Renal pelvis (tissue), 12 donors: ENCODE results near the gene DMAP1. TPM values are rescaled to one million over a fixed set of nuclear protein-coding genes. Genes with fewer than 3 reads are reported as not detected.
A peak's percentile ranks its signal among the peaks of the same experiment; 100 is the strongest.
"Not testable (repeated sequence)": the region's sequence is repeated elsewhere in the genome, so short reads cannot be mapped to it uniquely, and the experiment has no call there.

ENCODE experiments used
- DNase-seq: peaks from one replicate; pipeline ENCODE4 v3.0.0-alpha.2; 2013
- long read RNA-seq, 16 experiments: transcript quantifications; one replicate each; lab custom pipeline, GENCODE V29; 2026
- polyA plus RNA-seq, 3 donors: library from polyadenylated mRNA; unstranded; fragments of 120-200 nt; gene quantifications; one replicate each; pipeline ENCODE4 v1.2.1, GENCODE V29; 2013; ENCODE audit not compliant: insufficient read length in 3 of 3

The DMAP1 gene
- polyA plus RNA-seq = 10 to 100 TPM; 58.3 to 77.0 (median 76.8) TPM
- long read RNA-seq, donor 1, full-length matches to known transcripts = 12 of 135 reads
- long read RNA-seq, donor 1, partial matches to known transcripts = 123 of 135 reads
- long read RNA-seq, donor 1, other reads (novel, unspliced or antisense) = 0 of 135 reads
- long read RNA-seq, donor 2, full-length matches to known transcripts = 16 of 169 reads
- long read RNA-seq, donor 2, partial matches to known transcripts = 115 of 169 reads
- long read RNA-seq, donor 2, other reads (novel, unspliced or antisense) = 38 of 169 reads
- long read RNA-seq, donor 3, full-length matches to known transcripts = 8 of 91 reads
- long read RNA-seq, donor 3, partial matches to known transcripts = 73 of 91 reads
- long read RNA-seq, donor 3, other reads (novel, unspliced or antisense) = 10 of 91 reads
- long read RNA-seq, donor 4, full-length matches to known transcripts = 16 of 162 reads
- long read RNA-seq, donor 4, partial matches to known transcripts = 141 of 162 reads
- long read RNA-seq, donor 4, other reads (novel, unspliced or antisense) = 5 of 162 reads
- long read RNA-seq, donor 5, full-length matches to known transcripts = 10 of 10 reads
- long read RNA-seq, donor 5, partial matches to known transcripts = 0 of 10 reads
- long read RNA-seq, donor 5, other reads (novel, unspliced or antisense) = 0 of 10 reads
- long read RNA-seq, donor 6, full-length matches to known transcripts = 12 of 120 reads
- long read RNA-seq, donor 6, partial matches to known transcripts = 101 of 120 reads
- long read RNA-seq, donor 6, other reads (novel, unspliced or antisense) = 7 of 120 reads
- long read RNA-seq, donor 7, full-length matches to known transcripts = 13 of 100 reads
- long read RNA-seq, donor 7, partial matches to known transcripts = 87 of 100 reads
- long read RNA-seq, donor 7, other reads (novel, unspliced or antisense) = 0 of 100 reads
- long read RNA-seq, donor 8, full-length matches to known transcripts = 5 of 41 reads
- long read RNA-seq, donor 8, partial matches to known transcripts = 36 of 41 reads
- long read RNA-seq, donor 8, other reads (novel, unspliced or antisense) = 0 of 41 reads
- long read RNA-seq, donor 9, full-length matches to known transcripts = 15 of 180 reads
- long read RNA-seq, donor 9, partial matches to known transcripts = 145 of 180 reads
- long read RNA-seq, donor 9, other reads (novel, unspliced or antisense) = 20 of 180 reads
- long read RNA-seq, donor 10, full-length matches to known transcripts = 12 of 122 reads
- long read RNA-seq, donor 10, partial matches to known transcripts = 95 of 122 reads
- long read RNA-seq, donor 10, other reads (novel, unspliced or antisense) = 15 of 122 reads
- long read RNA-seq, donor 11, full-length matches to known transcripts = 12 of 69 reads
- long read RNA-seq, donor 11, partial matches to known transcripts = 57 of 69 reads
- long read RNA-seq, donor 11, other reads (novel, unspliced or antisense) = 0 of 69 reads
- long read RNA-seq, donor 12, full-length matches to known transcripts = 23 of 219 reads
- long read RNA-seq, donor 12, partial matches to known transcripts = 180 of 219 reads
- long read RNA-seq, donor 12, other reads (novel, unspliced or antisense) = 16 of 219 reads
- long read RNA-seq, donor 13, full-length matches to known transcripts = 9 of 76 reads
- long read RNA-seq, donor 13, partial matches to known transcripts = 56 of 76 reads
- long read RNA-seq, donor 13, other reads (novel, unspliced or antisense) = 11 of 76 reads
- long read RNA-seq, donor 14 = 0 reads
- long read RNA-seq, donor 15, full-length matches to known transcripts = 21 of 243 reads
- long read RNA-seq, donor 15, partial matches to known transcripts = 195 of 243 reads
- long read RNA-seq, donor 15, other reads (novel, unspliced or antisense) = 27 of 243 reads
- long read RNA-seq, donor 16, full-length matches to known transcripts = 25 of 175 reads
- long read RNA-seq, donor 16, partial matches to known transcripts = 136 of 175 reads
- long read RNA-seq, donor 16, other reads (novel, unspliced or antisense) = 14 of 175 reads

GRCh38 chr1:44213222-44214112, at the start of gene DMAP1:
Gene DMAP1, plus strand, starts transcription at chr1:44213471. Its CDS starts 283 bp downstream, at chr1:44213754.
- peak; percentile 76 for DNase-seq

GRCh38 chr1:44168520-44169098, 44.7 kb upstream of the DMAP1 start:
- no peak for DNase-seq

GRCh38 chr1:44170281-44170823, 42.9 kb upstream of the DMAP1 start:
- DNase-seq = no peak

- no peak for DNase-seq
These were observed 38.6 kb upstream of the DMAP1 start for GRCh38 chr1:44174630-44175029.

GRCh38 chr1:44200336-44200735, 12.9 kb upstream of the DMAP1 start:
- DNase-seq = no peak

GRCh38 chr1:44206545-44206944, 6.7 kb upstream of the DMAP1 start:
- not testable (repeated sequence) for DNase-seq

GRCh38 chr1:44208226-44208625, 5.0 kb upstream of the DMAP1 start:
- DNase-seq = peak; percentile 19

GRCh38 chr1:44210595-44210994, 2.7 kb upstream of the DMAP1 start:
- DNase-seq = no peak

GRCh38 chr1:44212355-44213221, 683 bp upstream of the DMAP1 start:
- DNase-seq = no peak

- DNase-seq = peak; percentile 71
These were observed 4.6 kb downstream of the DMAP1 start for GRCh38 chr1:44217809-44218410.

- DNase-seq = no peak
These were observed 5.4 kb downstream of the DMAP1 start for GRCh38 chr1:44218503-44219300.

- DNase-seq = no peak
These were observed 6.0 kb downstream of the DMAP1 start for GRCh38 chr1:44219301-44219626.

- DNase-seq = no peak
These were observed 6.9 kb downstream of the DMAP1 start for GRCh38 chr1:44220001-44220751.

- DNase-seq = no peak
These were observed 7.5 kb downstream of the DMAP1 start for GRCh38 chr1:44220755-44221154.

- no peak for DNase-seq
These were observed 8.5 kb downstream of the DMAP1 start for GRCh38 chr1:44221769-44222168.
